ENCODE results near the gene G6PC3. TPM values are rescaled to one million over a fixed set of nuclear protein-coding genes. Genes with fewer than 3 reads are reported as not detected.

The G6PC3 gene
- total RNA-seq, 2 experiments from 2014 or later: 18.7 to 18.8 TPM

DNA sequence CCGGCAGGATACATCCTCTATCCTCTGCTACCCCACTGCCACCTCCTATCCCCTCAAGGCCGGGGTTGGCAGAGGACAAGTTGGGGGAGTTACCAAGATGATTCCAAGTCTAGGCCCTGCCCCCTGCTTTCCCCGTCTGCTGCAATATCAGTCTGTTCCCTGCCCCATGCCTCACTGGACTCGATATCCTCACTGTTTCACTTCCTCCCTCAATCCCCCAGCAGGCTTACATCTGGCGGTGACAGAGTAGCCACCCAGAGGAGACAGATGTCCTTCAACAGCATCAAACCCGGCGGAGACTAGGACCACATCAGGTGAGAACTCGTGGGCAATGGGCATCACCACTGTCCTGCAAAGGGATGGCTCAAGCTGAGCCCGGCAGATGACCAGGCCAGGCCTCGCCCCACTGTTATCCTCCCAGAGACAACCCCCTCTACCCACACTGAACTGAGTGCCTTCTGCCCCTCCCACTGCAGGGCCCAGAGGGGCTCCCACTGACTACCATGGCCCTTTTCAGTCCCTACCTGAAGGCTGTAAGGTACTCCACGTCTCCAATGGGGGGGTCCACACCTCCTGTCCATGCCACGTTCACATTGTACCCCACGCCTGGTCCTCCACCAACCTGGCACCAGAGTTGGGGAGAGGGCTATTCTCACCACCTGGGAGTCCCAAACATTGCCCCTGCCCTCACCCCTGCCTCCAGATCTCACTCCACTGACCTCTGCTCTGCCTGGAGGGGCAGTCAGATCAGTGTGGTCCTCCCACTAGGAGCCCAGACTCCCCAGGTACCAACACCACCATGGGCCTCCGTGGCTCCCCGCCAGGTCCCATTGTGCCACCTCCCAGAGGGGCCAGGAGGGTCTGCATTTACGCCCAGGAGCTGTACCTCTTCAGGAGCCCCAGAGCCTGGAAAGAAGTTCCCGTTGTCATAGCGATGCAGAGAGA is 9.6 kb downstream of the G6PC3 start:
- POLR2A ChIA-PET: no interaction called here
- no peaks in the 10 kb centered on the region for H3K9me3 Mint-ChIP-seq
- no peaks in the 10 kb centered on the region for H3K4me1 Mint-ChIP-seq
- ATAC-seq (ENCODE audit: low read depth): no peak
- H3K27me3 Mint-ChIP-seq: no peaks in the 10 kb centered on the region
- no peak for DNase-seq
- H3K27ac Mint-ChIP-seq: no peak overlapping the region
- H3K36me3 Mint-ChIP-seq: peaks cover 3% of the 10 kb centered on the region
- no peak overlapping the region for H3K4me3 Mint-ChIP-seq

DNA sequence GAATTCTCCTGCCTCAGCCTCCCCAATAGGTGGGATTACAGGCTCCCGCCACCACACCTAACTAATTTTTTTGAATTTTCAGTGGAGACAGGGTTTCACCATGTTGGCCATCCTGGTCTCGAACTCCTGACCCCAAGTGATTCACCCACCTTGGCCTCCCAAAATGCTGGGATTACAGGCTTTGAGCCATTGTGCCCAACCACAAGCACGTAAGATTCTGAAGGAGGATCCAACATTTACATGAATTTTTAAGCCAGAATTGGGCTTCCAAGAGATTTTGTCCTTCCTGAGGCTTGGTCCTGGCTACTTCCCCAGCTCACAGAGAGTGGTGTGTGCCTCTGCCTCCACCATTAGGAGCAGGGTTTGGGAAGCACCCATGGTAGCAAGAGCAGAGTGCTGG is 11.1 kb downstream of the G6PC3 start:
- POLR2A ChIA-PET: no interaction called here
- Mint-ChIP-seq H3K36me3 (peaks cover 5% of the 10 kb centered on the region), H3K27ac (no peak overlapping the region), H3K9me3 (no peaks in the 10 kb centered on the region), H3K4me3 (no peak overlapping the region), H3K27me3 (no peaks in the 10 kb centered on the region), H3K4me1 (no peaks in the 10 kb centered on the region)
- DNase-seq (no peak), ATAC-seq (ENCODE audit: low read depth) (no peak)

DNA sequence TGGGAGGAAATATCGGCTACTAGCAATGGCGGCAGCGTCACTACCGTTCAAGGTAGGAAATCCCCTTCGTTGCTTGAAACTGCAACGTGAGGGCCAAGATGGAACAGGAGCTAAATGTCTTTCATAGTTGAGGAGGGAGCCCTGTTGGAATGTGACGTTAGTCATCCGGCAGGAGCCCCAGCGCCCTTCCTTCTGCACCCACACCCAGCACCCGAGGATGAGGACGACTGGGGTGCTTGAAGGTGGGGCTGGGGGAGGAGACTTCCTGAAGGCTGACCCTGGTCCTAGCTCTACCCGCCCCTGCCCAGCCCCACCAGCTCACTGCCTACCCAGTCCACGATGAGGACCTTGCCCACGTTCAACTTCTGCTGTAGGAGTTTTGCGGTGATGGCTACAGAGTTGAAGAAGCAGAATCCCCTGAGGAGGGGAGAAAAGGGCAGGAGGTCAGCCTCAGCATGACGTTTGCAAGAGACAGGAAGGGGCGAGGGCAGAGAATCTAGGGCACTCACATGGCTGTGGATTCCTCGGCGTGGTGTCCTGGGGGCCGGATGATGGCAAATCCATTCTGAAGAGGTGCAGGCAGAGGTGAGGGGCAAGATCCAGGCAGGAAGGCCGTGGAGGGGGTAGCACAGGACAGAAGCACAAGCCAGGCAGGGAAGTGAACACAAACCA is 11.9 kb downstream of the G6PC3 start:
- Mint-ChIP-seq H3K27ac (no peak overlapping the region), H3K4me3 (no peak overlapping the region), H3K4me1 (peaks cover 3% of the 10 kb centered on the region), H3K36me3 (peaks cover 5% of the 10 kb centered on the region), H3K27me3 (no peaks in the 10 kb centered on the region), H3K9me3 (no peaks in the 10 kb centered on the region)
- ATAC-seq (ENCODE audit: low read depth) (no peak), DNase-seq (no peak)
- POLR2A ChIA-PET: interaction anchor here (1.1 kb wide), 1 partner anchor 29 kb away, joined by 3 read pairs; no protein-coding TSS in a partner anchor

DNA sequence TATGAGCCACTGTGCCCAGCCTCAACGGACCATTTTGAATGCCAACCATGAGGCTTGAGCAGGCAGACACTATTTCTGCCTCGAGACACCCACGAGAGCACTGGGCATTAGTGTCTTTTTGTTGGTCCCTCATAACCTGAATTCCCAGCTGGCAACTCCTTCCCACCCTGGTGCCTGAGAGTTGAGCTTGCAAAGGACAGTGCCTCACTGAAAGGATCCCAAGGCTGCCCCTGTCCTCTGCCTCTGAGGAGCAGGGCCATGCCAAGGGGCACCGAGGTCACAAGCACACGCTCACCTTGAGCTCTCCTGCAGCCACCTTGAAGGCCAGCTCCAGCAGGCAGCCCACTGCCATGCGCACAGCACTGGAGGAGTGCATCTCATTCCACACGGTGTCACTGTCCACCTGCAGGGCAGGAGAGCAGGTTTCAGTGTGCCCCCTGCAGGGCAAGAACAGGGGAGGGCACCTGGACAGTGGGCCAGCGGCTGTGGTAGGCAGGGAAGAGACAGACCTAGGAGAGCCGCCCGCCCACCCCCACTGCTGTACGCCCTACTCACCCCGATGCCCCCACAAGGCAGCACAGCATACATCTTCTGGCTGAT is 12.8 kb downstream of the G6PC3 start:
- Mint-ChIP-seq H3K36me3 (peaks cover 5% of the 10 kb centered on the region), H3K4me1 (peaks cover 4% of the 10 kb centered on the region), H3K27me3 (no peaks in the 10 kb centered on the region), H3K9me3 (no peaks in the 10 kb centered on the region), H3K4me3 (no peak overlapping the region), H3K27ac (no peak overlapping the region)
- POLR2A ChIA-PET: interaction anchor here (0.7 to 1.1 kb wide), 3 partner anchors 10 to 103 kb away, joined by 3 read pairs; partner anchors contain the start of gene TMUB2
- ATAC-seq (ENCODE audit: low read depth): no peak
- DNase-seq: no peak

DNA sequence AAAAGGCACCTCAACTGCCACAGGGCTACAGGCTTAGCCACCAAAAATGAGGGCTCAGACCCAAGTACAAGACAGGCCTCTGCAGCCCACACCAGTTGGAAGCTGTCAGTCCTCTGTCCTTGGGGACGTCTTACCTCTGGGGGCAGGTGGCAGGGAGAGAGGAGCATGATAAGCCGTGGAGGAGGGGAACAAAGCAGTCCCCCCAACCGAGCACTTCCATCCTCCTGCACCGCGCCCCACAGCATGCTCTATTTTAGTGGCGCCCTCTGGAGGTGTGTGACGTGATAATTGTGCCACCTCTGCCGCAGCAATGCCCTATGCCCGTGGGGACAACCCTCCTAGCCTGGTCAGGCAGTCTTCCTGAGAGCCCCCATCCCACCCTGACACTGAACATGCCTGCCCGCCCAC is 13.6 kb downstream of the G6PC3 start:
- POLR2A ChIA-PET: interaction anchor here (0.7 kb wide), 1 partner anchor 103 kb away, joined by 3 read pairs; the partner anchor contains the start of gene TMUB2
- Mint-ChIP-seq H3K36me3 (peaks cover 5% of the 10 kb centered on the region), H3K4me1 (peaks cover 4% of the 10 kb centered on the region), H3K27me3 (no peaks in the 10 kb centered on the region), H3K4me3 (no peak overlapping the region), H3K9me3 (no peaks in the 10 kb centered on the region), H3K27ac (no peak overlapping the region)
- ATAC-seq (ENCODE audit: low read depth) (peak; percentile 30), DNase-seq (no peak)

DNA sequence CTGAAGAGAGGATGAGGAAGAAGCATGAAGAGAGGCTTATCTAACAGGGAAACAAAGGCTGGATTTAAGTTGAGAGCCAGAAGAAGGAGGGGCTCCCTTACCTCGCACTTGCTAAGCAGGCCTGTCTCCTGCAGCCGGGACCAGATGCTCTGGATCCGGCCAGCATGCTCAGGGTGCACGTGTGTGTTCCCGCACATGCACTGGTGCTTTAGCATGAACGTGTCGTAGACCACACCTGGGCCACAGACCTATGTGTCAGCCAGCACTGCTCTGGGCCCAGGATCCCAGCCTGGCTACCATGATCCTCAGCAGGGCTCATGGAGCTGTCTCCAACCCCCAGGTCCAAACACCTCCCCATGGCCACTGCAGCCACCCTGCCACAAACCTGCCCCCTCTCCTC is 14.4 kb downstream of the G6PC3 start:
- H3K36me3 Mint-ChIP-seq: peaks cover 5% of the 10 kb centered on the region
- ATAC-seq (ENCODE audit: low read depth) (no peak), DNase-seq (no peak)
- POLR2A ChIA-PET: no interaction called here
- H3K27me3 Mint-ChIP-seq: no peaks in the 10 kb centered on the region
- H3K27ac Mint-ChIP-seq: no peak overlapping the region
- peaks cover 4% of the 10 kb centered on the region for H3K4me1 Mint-ChIP-seq
- H3K4me3 Mint-ChIP-seq: no peak overlapping the region
- H3K9me3 Mint-ChIP-seq: no peaks in the 10 kb centered on the region

DNA sequence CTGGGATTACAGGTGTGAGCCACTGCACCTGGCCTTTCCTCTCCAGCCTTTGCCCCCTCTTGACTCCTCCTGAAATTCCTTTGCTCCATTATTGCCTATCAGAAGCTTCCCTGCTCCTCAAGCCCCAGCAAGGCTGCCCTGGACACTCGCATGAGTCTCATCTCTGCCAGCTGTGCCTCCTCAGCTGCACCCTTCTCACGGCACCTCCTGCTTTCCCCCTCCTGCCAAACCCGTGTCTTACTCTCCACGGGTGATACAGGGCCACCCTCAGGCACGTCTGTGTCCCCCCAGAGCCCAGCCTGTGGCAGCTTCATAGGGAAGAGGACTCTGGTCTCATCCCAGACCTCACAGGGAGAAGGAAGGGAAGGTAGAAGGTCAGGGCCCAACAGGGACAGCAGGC is 15.4 kb downstream of the G6PC3 start:
- Mint-ChIP-seq H3K27me3 (no peaks in the 10 kb centered on the region), H3K4me3 (no peak overlapping the region), H3K4me1 (peaks cover 4% of the 10 kb centered on the region), H3K9me3 (no peaks in the 10 kb centered on the region), H3K36me3 (peaks cover 3% of the 10 kb centered on the region), H3K27ac (peak overlapping the region; percentile 30)
- POLR2A ChIA-PET: no interaction called here
- no peak for ATAC-seq (ENCODE audit: low read depth)
- DNase-seq: no peak

DNA sequence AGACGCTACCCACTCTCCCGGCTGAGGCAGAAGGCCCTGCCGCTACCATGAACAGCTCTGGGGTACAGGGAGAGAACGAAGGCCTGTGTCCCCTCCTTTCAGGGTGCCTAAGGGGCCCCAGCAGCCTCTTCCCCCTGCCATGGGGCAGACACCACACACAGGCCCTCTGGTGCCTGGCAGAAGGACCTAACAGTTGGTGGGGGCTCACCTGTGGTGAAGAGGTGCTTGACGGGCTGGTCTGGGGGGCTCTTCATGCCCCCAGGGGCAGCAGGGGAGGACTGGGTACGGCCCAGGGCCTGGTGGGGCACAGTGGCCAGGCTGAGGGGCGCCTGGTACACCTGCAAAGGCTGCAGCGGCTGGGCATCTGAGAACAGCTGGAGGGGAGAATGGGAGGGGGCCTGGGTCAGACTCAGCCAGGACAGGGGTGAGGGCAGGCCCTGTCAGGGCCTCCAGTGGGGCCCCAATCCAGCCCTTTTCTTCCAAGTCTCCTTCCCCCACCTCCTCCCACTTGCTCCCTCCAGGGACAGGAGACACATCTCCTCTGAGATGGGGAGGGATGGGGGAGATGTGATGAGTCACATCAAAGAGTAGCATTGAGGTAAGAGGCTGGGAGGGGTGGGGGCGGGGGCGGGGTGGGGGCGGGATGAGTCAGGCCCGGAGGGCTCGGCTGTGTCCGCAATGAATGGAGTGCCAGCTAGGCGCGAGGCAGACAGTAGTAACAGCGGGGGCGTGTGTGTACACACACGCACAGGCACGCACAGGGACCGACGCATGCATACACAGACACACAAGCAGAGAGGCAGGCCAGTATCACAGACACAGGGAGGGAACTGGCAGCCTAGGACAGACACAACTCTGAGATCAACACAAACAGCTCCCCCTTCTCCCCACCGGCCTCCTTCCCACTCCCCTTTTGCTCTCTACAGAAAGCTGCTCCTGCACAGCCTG is 16.1 kb downstream of the G6PC3 start:
- peaks cover 3% of the 10 kb centered on the region for H3K36me3 Mint-ChIP-seq
- no peaks in the 10 kb centered on the region for H3K9me3 Mint-ChIP-seq
- H3K27ac Mint-ChIP-seq: no peak overlapping the region
- no peak overlapping the region for H3K4me3 Mint-ChIP-seq
- peaks cover 4% of the 10 kb centered on the region for H3K4me1 Mint-ChIP-seq
- no peak for DNase-seq
- H3K27me3 Mint-ChIP-seq: no peaks in the 10 kb centered on the region
- peak; percentile 46 for ATAC-seq (ENCODE audit: low read depth)
- POLR2A ChIA-PET: interaction anchor here (1.4 kb wide), 1 partner anchor 29 kb away, joined by 4 read pairs; no protein-coding TSS in a partner anchor

DNA sequence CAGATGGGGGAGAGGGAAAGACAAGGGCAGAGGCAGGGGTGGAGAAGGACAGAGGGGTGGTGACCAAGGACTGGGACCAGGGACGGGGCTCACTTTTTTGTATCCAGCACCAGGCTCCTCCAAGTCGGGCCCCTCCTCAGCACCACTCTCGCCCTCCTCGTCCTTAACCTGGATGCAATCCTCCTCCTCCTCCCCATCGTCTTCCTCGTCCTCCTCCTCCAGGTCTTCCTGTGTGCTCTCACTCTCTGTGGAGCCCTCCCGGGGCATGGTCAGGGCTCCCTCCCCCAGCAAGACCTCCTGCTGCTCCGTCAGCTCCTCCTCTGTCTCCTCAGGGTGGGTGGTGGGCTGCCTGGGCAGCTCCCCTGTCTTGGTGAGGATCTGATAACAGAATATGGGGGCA is 16.8 kb downstream of the G6PC3 start:
- Mint-ChIP-seq H3K27ac (no peak overlapping the region), H3K27me3 (no peaks in the 10 kb centered on the region), H3K4me1 (peaks cover 4% of the 10 kb centered on the region), H3K9me3 (no peaks in the 10 kb centered on the region), H3K4me3 (no peak overlapping the region), H3K36me3 (peaks cover 3% of the 10 kb centered on the region)
- POLR2A ChIA-PET: interaction anchor here (0.9 to 1.4 kb wide), 2 partner anchors 18 to 28 kb away, joined by 3 to 4 read pairs; no protein-coding TSS in a partner anchor
- ATAC-seq (ENCODE audit: low read depth) (no peak), DNase-seq (no peak)

DNA sequence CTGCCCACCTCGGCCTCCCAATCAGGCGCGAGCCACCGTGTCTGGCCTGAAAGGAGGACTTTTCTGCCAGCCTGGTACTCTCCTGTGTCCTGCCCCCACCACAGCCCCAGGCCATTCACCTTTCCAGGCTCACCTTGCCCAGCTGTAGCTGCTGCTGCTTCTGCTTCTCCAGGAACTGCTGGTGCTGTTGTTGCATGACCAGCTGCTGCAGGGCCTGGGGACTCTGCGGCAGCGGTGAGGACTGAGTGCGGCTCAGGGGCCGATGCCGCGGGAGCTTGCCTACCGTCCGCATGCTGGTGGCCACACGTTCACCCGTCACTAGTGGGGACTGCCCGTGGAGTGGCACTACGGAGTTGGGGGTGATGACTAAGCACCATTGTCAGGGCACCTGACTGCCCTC is 17.7 kb downstream of the G6PC3 start:
- no peaks in the 10 kb centered on the region for H3K9me3 Mint-ChIP-seq
- no peak overlapping the region for H3K4me3 Mint-ChIP-seq
- no peaks in the 10 kb centered on the region for H3K27me3 Mint-ChIP-seq
- no peak overlapping the region for H3K27ac Mint-ChIP-seq
- DNase-seq (no peak), ATAC-seq (ENCODE audit: low read depth) (no peak)
- peaks cover 3% of the 10 kb centered on the region for H3K36me3 Mint-ChIP-seq
- peaks cover 4% of the 10 kb centered on the region for H3K4me1 Mint-ChIP-seq
- POLR2A ChIA-PET: interaction anchor here (0.9 kb wide), 1 partner anchor 17 kb away, joined by 3 read pairs; no protein-coding TSS in a partner anchor

DNA sequence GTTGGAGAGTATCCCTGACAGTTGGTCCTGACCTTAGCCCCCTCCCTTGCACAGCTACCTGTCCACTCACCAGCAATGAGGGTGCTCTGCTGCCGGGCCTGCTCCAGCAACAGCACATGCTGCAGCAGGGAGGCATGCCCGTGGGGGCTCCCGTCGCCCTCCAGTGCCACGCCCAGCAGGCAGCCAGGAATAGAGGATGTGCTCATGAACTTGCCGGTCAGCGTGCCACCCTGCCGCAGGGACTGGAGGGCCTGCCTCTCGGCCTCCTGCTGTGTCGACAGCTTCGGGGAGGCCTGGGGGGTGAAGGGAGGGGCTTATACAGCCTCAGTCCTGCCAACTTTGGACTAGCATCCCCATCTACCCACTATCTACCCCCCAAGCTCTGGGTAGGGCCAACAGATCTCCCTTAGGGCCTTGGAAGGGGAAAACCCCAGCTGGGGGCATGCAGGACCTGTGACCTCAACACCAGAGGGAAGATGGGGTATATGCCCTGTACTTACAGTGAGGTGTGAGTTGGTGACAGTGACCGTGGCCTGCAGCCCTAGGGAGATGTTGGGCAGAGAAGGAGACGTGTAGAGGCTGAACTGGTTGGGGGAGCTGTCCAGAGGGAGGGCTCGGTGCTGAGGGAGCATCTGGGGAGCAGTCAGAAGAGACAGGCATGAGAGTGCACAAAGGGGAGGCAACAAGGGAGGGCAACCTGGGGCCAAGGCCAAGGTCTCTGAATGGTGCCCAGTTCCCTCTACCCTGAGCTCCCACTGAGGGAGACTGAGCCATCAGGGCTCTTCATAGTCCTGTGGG is 20.9 kb downstream of the G6PC3 start:
- no peaks in the 10 kb centered on the region for H3K27me3 Mint-ChIP-seq
- H3K4me1 Mint-ChIP-seq: peaks cover 10% of the 10 kb centered on the region
- H3K4me3 Mint-ChIP-seq: no peak overlapping the region
- H3K36me3 Mint-ChIP-seq: peaks cover 2% of the 10 kb centered on the region
- POLR2A ChIA-PET: no interaction called here
- H3K27ac Mint-ChIP-seq: peak overlapping the region; percentile 56
- DNase-seq (no peak), ATAC-seq (ENCODE audit: low read depth) (no peak)
- no peaks in the 10 kb centered on the region for H3K9me3 Mint-ChIP-seq

DNA sequence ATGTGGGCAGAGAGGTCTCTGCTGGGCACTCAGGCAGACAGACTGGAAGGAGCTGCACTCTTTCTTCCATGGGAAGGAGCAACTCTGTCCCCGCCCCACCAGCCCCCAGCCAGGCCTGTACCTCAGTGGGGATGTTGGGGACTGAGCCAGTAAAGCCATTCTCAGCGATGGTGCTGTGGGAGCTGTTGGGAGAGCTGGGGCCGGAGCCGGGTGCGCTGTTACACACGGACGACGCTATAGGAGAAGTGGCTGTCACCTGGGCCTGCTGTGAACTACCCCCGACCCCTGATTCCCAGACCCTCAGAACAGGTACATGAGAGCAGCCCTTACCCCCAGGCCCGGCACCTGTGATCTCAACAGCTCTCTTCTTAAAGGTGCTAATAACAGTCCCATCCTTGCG is 21.5 kb downstream of the G6PC3 start:
- Mint-ChIP-seq H3K27ac (no peak overlapping the region), H3K9me3 (no peaks in the 10 kb centered on the region), H3K27me3 (no peaks in the 10 kb centered on the region), H3K36me3 (peaks cover 2% of the 10 kb centered on the region), H3K4me1 (peaks cover 8% of the 10 kb centered on the region), H3K4me3 (no peak overlapping the region)
- ATAC-seq (ENCODE audit: low read depth) (no peak), DNase-seq (no peak)
- POLR2A ChIA-PET: no interaction called here
